HepG2 (cell line): ENCODE results near the gene IBA57. TPM values are rescaled to one million over a fixed set of nuclear protein-coding genes. Genes with fewer than 3 reads are reported as not detected.
A peak's percentile ranks its signal among the peaks of the same experiment; 100 is the strongest.

Experiments used
- AKAP8 ChIP-seq: sonication (generic); formaldehyde crosslinking; IDR thresholded peaks from 2 replicates; pipeline ENCODE4 v1.5.1; 2020; ENCODE audit warnings: mild to moderate bottlenecking, missing genetic modification reagents
- ELF3 ChIP-seq: IDR thresholded peaks from 2 replicates; pipeline ENCODE4 v1.6.1; 2016; ENCODE audit warnings: missing genetic modification reagents, missing compliant biosample characterization
- HDAC6 ChIP-seq: fragments of 200-600 bp; sonication (generic); IDR thresholded peaks from 2 replicates; pipeline ENCODE4 v1.7.0; 2017; ENCODE audit warnings: mild to moderate bottlenecking, antibody characterized with exemption, low read length, low read depth
- HNRNPK ChIP-seq: fragments of 200-400 bp; formaldehyde crosslinking; IDR thresholded peaks from 2 replicates; pipeline ENCODE4 v1.6.1; 2018; ENCODE audit warnings: low read length, low read depth, moderate library complexity, mild to moderate bottlenecking; ENCODE audit not compliant: poor library complexity, severe bottlenecking
- HOXA3 ChIP-seq: sonication (generic); formaldehyde crosslinking; IDR thresholded peaks from 2 replicates; pipeline ENCODE4 v1.5.0; 2020; ENCODE audit warnings: missing genetic modification reagents
- HOXA9 ChIP-seq: sonication (generic); formaldehyde crosslinking; IDR thresholded peaks from 2 replicates; pipeline ENCODE4 v1.8.1; 2022; ENCODE audit warnings: missing genetic modification reagents, mild to moderate bottlenecking, moderate library complexity, borderline replicate concordance
- KDM4B ChIP-seq: sonication (generic); formaldehyde crosslinking; IDR thresholded peaks from 2 replicates; pipeline ENCODE4 v1.4.0; 2020; ENCODE audit warnings: missing genetic modification reagents
- MAFF ChIP-seq: IDR thresholded peaks from 2 replicates; pipeline ENCODE4 v1.6.1; 2011; ENCODE audit warnings: low read depth, low read length, improper control_type of control experiment
- RELA ChIP-seq: sonication (generic); formaldehyde crosslinking; IDR thresholded peaks from 2 replicates; pipeline ENCODE4 v1.4.0; 2020; ENCODE audit warnings: missing genetic modification reagents
- SETDB1 ChIP-seq: sonication (generic); formaldehyde crosslinking; IDR thresholded peaks from 2 replicates; pipeline ENCODE4 v1.5.1; 2020; ENCODE audit warnings: missing genetic modification reagents, mild to moderate bottlenecking, borderline replicate concordance
- TGIF2 ChIP-seq: IDR thresholded peaks from 2 replicates; pipeline ENCODE4 v1.6.1; 2016; ENCODE audit warnings: control low read depth, missing compliant biosample characterization
- TSC22D2 ChIP-seq: sonication (generic); formaldehyde crosslinking; IDR thresholded peaks from 2 replicates; pipeline ENCODE4 v1.5.1; 2020; ENCODE audit warnings: missing genetic modification reagents, mild to moderate bottlenecking, borderline replicate concordance
- ZBTB7A ChIP-seq: sonication (generic); formaldehyde crosslinking; IDR thresholded peaks from 2 replicates; pipeline ENCODE4 v1.8.0; 2022; ENCODE audit warnings: mild to moderate bottlenecking, missing genetic modification reagents
- ZBTB8A ChIP-seq: sonication (generic); formaldehyde crosslinking; IDR thresholded peaks from 2 replicates; pipeline ENCODE4 v1.4.0; 2020; ENCODE audit warnings: mild to moderate bottlenecking, low read depth, missing genetic modification reagents, borderline replicate concordance
- ZNF331 ChIP-seq: sonication (generic); formaldehyde crosslinking; IDR thresholded peaks from 2 replicates; pipeline ENCODE4 v1.4.0; 2020; ENCODE audit warnings: missing genetic modification reagents
- polyA plus RNA-seq, 8 experiments: library from polyadenylated mRNA; depleted of rRNA in 3 of 8; stranded (reverse) in 7 of 8; unstranded in 1 of 8; fragments of >200 nt; fragmentation: Illumina TruSeq in 4 of 8; extraction: Trizol in 4 of 8; gene quantifications; 2 replicates each; pipeline versions ENCODE4 v1.2.1 to v1.2.3, GENCODE V29; 2011 to 2016; ENCODE audit warnings: low read depth in 4 of 8, missing spikeins in 1 of 8, mixed read lengths in 1 of 8; ENCODE audit not compliant: insufficient read depth in 1 of 8
- total RNA-seq, 5 experiments: library from RNA; depleted of rRNA; stranded (reverse); fragments of >200 nt; fragmentation: Illumina TruSeq; extraction: Trizol; gene quantifications; 2 replicates each; pipeline ENCODE4 v1.2.3, GENCODE V29; 2016; ENCODE audit warnings: low read depth in 1 of 5
- TF ChIP-seq, protein P1 (sequence below): sonication (generic); formaldehyde crosslinking; conservative IDR thresholded peaks from 2 replicates; pipeline ENCODE4 v1.8.0; 2022; ENCODE audit warnings: low read depth, missing genetic modification reagents
- TF ChIP-seq, protein P2 (sequence below): sonication (generic); formaldehyde crosslinking; IDR thresholded peaks from 2 replicates; pipeline ENCODE4 v1.5.0; 2020; ENCODE audit warnings: mild to moderate bottlenecking, low read depth, missing genetic modification reagents, borderline replicate concordance
- TF ChIP-seq, protein P3 (sequence below): sonication (generic); formaldehyde crosslinking; conservative IDR thresholded peaks from 2 replicates; pipeline ENCODE4 v1.4.0; 2020; ENCODE audit warnings: missing genetic modification reagents
- TF ChIP-seq, protein P4 (sequence below): sonication (generic); formaldehyde crosslinking; IDR thresholded peaks from 2 replicates; pipeline ENCODE4 v1.5.1; 2020; ENCODE audit warnings: missing genetic modification reagents, mild to moderate bottlenecking, borderline replicate concordance
- TF ChIP-seq, protein P5 (sequence below): sonication (generic); formaldehyde crosslinking; IDR thresholded peaks from 2 replicates; pipeline ENCODE4 v1.4.0; 2020; ENCODE audit warnings: missing genetic modification reagents

Gene IBA57
- total and polyA plus RNA-seq, 2 of the 13 experiments (the other 11 are each of a cell fraction or from before 2014, with no cell fraction given) = 2.3 to 10.2 TPM

DNA sequence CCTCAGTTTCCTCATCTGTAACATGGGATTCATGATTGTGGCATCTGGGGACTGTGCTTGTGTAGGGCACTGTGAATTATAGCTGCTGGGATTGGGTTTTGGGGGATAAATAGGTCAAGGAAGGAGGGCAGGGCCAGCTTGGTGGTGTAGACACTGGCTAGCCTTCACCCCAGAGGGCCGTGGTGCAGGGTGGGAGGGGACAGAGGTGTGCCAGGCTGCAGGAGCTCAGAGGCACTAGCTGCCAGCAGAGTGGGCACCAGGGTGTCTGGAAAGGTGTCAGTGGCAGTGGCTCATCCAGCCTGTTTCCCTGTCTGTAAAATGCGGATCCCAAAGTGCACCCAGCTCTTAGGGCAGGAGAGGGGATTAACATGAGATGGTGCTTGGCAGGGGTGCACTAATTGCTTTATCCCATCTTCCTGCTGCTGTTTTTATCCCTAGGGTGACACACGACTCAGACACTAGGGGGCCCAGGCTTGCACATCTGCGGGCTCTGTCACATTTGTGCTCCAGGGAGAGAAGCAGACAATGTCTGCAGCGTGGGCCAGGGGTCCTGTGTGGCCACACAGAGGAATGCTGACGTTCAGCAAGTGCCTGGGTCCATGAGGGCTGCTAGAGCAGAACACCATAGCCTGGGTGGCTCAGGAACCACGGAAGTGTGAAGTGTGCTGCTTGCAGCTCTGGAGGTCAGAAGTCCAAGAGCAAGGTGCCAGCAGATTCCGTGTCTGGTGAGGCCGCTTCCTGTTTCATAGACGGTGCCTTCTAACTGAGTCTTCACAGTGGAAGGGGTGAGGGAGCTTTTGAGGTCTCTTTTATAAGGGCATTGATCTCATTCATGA is 61.6 kb downstream of the IBA57 start (continued):
- TF ChIP-seq HDAC6 (no peak), ZNF331 (CRISPR knock-in tag) (no peak), TGIF2 (CRISPR knock-in tag) (no peak), TSC22D2 (CRISPR knock-in tag) (no peak), MAFF (no peak), ZBTB7A (CRISPR knock-in tag) (no peak), AKAP8 (CRISPR knock-in tag) (no peak), HNRNPK (no peak), KDM4B (CRISPR knock-in tag) (no peak), ZBTB8A (no peak), HOXA3 (CRISPR knock-in tag) (no peak), SETDB1 (no peak), ELF3 (CRISPR knock-in tag) (0 out of 2 replicates have a peak, but pooled peaks have one; percentile 11), HOXA9 (CRISPR knock-in tag) (no peak), RELA (CRISPR knock-in tag) (no peak)
- TF ChIP-seq, protein P1, sequence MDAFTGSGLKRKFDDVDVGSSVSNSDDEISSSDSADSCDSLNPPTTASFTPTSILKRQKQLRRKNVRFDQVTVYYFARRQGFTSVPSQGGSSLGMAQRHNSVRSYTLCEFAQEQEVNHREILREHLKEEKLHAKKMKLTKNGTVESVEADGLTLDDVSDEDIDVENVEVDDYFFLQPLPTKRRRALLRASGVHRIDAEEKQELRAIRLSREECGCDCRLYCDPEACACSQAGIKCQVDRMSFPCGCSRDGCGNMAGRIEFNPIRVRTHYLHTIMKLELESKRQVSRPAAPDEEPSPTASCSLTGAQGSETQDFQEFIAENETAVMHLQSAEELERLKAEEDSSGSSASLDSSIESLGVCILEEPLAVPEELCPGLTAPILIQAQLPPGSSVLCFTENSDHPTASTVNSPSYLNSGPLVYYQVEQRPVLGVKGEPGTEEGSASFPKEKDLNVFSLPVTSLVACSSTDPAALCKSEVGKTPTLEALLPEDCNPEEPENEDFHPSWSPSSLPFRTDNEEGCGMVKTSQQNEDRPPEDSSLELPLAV (CRISPR knock-in tag) = no peak
- TF ChIP-seq, protein P2, sequence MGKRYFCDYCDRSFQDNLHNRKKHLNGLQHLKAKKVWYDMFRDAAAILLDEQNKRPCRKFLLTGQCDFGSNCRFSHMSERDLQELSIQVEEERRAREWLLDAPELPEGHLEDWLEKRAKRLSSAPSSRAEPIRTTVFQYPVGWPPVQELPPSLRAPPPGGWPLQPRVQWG (CRISPR knock-in tag) = no peak
- TF ChIP-seq, protein P3, sequence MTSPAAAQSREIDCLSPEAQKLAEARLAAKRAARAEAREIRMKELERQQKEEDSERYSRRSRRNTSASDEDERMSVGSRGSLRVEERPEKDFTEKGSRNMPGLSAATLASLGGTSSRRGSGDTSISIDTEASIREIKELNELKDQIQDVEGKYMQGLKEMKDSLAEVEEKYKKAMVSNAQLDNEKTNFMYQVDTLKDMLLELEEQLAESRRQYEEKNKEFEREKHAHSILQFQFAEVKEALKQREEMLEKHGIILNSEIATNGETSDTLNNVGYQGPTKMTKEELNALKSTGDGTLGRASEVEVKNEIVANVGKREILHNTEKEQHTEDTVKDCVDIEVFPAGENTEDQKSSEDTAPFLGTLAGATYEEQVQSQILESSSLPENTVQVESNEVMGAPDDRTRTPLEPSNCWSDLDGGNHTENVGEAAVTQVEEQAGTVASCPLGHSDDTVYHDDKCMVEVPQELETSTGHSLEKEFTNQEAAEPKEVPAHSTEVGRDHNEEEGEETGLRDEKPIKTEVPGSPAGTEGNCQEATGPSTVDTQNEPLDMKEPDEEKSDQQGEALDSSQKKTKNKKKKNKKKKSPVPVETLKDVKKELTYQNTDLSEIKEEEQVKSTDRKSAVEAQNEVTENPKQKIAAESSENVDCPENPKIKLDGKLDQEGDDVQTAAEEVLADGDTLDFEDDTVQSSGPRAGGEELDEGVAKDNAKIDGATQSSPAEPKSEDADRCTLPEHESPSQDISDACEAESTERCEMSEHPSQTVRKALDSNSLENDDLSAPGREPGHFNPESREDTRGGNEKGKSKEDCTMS = no peak
- TF ChIP-seq, protein P4, sequence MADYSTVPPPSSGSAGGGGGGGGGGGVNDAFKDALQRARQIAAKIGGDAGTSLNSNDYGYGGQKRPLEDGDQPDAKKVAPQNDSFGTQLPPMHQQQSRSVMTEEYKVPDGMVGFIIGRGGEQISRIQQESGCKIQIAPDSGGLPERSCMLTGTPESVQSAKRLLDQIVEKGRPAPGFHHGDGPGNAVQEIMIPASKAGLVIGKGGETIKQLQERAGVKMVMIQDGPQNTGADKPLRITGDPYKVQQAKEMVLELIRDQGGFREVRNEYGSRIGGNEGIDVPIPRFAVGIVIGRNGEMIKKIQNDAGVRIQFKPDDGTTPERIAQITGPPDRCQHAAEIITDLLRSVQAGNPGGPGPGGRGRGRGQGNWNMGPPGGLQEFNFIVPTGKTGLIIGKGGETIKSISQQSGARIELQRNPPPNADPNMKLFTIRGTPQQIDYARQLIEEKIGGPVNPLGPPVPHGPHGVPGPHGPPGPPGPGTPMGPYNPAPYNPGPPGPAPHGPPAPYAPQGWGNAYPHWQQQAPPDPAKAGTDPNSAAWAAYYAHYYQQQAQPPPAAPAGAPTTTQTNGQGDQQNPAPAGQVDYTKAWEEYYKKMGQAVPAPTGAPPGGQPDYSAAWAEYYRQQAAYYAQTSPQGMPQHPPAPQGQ (CRISPR knock-in tag) = no peak
- TF ChIP-seq, protein P5, sequence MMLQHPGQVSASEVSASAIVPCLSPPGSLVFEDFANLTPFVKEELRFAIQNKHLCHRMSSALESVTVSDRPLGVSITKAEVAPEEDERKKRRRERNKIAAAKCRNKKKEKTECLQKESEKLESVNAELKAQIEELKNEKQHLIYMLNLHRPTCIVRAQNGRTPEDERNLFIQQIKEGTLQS (CRISPR knock-in tag) = no peak
